Trophoblast cell (in vitro differentiated cells and primary cell): Measurements from ENCODE around the gene C13orf46.

Experiments
- DNase-seq, 2 donors: peaks; one replicate each; pipeline ENCODE4 v3.0.0-alpha.2; 2016
- H2AFZ ChIP-seq: 2 replicates; pipeline ENCODE4 v1.6.1; 2013; ENCODE audit warnings: low read length, moderate library complexity, mild to moderate bottlenecking; ENCODE audit not compliant: insufficient read depth, poor library complexity
- H2AK5ac ChIP-seq: 2 replicates; pipeline ENCODE4 v1.6.1; 2013; ENCODE audit warnings: mild to moderate bottlenecking, low read length
- H2BK120ac ChIP-seq: 2 replicates; pipeline ENCODE4 v1.6.1; 2013; ENCODE audit warnings: low read length, mild to moderate bottlenecking, moderate library complexity; ENCODE audit not compliant: insufficient read depth, poor library complexity
- H2BK12ac ChIP-seq: 2 replicates; pipeline ENCODE4 v1.6.1; 2013; ENCODE audit warnings: mild to moderate bottlenecking, low read length, moderate library complexity
- H2BK5ac ChIP-seq: 2 replicates; pipeline ENCODE4 v1.6.1; 2013; ENCODE audit warnings: low read length, low read depth, moderate library complexity, mild to moderate bottlenecking; ENCODE audit not compliant: poor library complexity
- H3K14ac ChIP-seq: 2 replicates; pipeline ENCODE4 v1.6.1; 2013; ENCODE audit warnings: mild to moderate bottlenecking, low read length
- H3K18ac ChIP-seq: 2 replicates; pipeline ENCODE4 v1.6.1; 2013; ENCODE audit warnings: mild to moderate bottlenecking, low read length
- H3K23ac ChIP-seq: 2 replicates; pipeline ENCODE4 v1.6.1; 2013; ENCODE audit warnings: low read length
- H3K27ac ChIP-seq: 2 replicates; pipeline ENCODE4 v1.5.1; 2013; ENCODE audit warnings: low read depth, mild to moderate bottlenecking, inconsistent platforms, low read length, moderate library complexity
- H3K27me3 ChIP-seq: 2 replicates; pipeline ENCODE4 v1.6.1; 2013; ENCODE audit warnings: inconsistent platforms, mild to moderate bottlenecking, low read length, moderate library complexity; ENCODE audit not compliant: insufficient read depth
- H3K36me3 ChIP-seq, 2 experiments: 1 replicate in 1 of 2; 2 replicates in 1 of 2; pipeline ENCODE4 v1.6.1; 2013; ENCODE audit warnings: low read length in 2 of 2, mild to moderate bottlenecking in 2 of 2, moderate library complexity in 1 of 2; ENCODE audit not compliant: insufficient read depth in 2 of 2, control insufficient read depth in 1 of 2
- H3K4ac ChIP-seq: 2 replicates; pipeline ENCODE4 v1.6.1; 2013; ENCODE audit warnings: low read depth, mild to moderate bottlenecking, low read length, moderate library complexity
- H3K4me1 ChIP-seq, 2 experiments: 1 replicate in 1 of 2; 2 replicates in 1 of 2; pipeline ENCODE4 v1.6.1; 2013; ENCODE audit warnings: low read length in 2 of 2, mild to moderate bottlenecking in 2 of 2, moderate library complexity in 1 of 2; ENCODE audit not compliant: insufficient read depth in 2 of 2, control insufficient read depth in 1 of 2
- H3K4me2 ChIP-seq: 2 replicates; pipeline ENCODE4 v1.6.1; 2013; ENCODE audit warnings: inconsistent platforms, mild to moderate bottlenecking, low read length, moderate library complexity
- H3K4me3 ChIP-seq: 2 replicates; pipeline ENCODE4 v1.5.1; 2013; ENCODE audit warnings: mild to moderate bottlenecking, low read depth, low read length, inconsistent platforms
- H3K79me1 ChIP-seq: one replicate; pipeline ENCODE4 v1.6.1; 2013; ENCODE audit warnings: low read length
- H3K79me2 ChIP-seq: 2 replicates; pipeline ENCODE4 v1.6.1; 2013; ENCODE audit warnings: low read length, mild to moderate bottlenecking; ENCODE audit not compliant: control insufficient read depth, insufficient read depth, poor library complexity
- H3K9ac ChIP-seq: 2 replicates; pipeline ENCODE4 v1.6.1; 2013; ENCODE audit warnings: mild to moderate bottlenecking, low read length
- H3K9me3 ChIP-seq: 2 replicates; pipeline ENCODE4 v1.6.1; 2013; ENCODE audit warnings: low read depth, mild to moderate bottlenecking, control low read depth, inconsistent platforms, low read length; ENCODE audit not compliant: insufficient read depth
- H4K12ac ChIP-seq: 2 replicates; pipeline ENCODE4 v1.6.1; 2013; ENCODE audit warnings: low read depth, mild to moderate bottlenecking, low read length, moderate library complexity
- H4K8ac ChIP-seq: 2 replicates; pipeline ENCODE4 v1.6.1; 2013; ENCODE audit warnings: low read depth, mild to moderate bottlenecking, low read length, moderate library complexity
- H4K91ac ChIP-seq: one replicate; pipeline ENCODE4 v1.6.1; 2013; ENCODE audit warnings: low read depth, mild to moderate bottlenecking, low read length, moderate library complexity
- WGBS: extraction: QIAGEN DNeasy Blood & Tissue Kit; methylation state at CpG from one replicate; pipeline ENCODE4 v1.1.7; 2013; ENCODE audit warnings: missing lambda C conversion rate; ENCODE audit not compliant: insufficient read length, insufficient coverage; ENCODE audit errors: extremely low coverage; 5-methylcytosine and 5-hydroxymethylcytosine counted together

The C13orf46 gene

DNA sequence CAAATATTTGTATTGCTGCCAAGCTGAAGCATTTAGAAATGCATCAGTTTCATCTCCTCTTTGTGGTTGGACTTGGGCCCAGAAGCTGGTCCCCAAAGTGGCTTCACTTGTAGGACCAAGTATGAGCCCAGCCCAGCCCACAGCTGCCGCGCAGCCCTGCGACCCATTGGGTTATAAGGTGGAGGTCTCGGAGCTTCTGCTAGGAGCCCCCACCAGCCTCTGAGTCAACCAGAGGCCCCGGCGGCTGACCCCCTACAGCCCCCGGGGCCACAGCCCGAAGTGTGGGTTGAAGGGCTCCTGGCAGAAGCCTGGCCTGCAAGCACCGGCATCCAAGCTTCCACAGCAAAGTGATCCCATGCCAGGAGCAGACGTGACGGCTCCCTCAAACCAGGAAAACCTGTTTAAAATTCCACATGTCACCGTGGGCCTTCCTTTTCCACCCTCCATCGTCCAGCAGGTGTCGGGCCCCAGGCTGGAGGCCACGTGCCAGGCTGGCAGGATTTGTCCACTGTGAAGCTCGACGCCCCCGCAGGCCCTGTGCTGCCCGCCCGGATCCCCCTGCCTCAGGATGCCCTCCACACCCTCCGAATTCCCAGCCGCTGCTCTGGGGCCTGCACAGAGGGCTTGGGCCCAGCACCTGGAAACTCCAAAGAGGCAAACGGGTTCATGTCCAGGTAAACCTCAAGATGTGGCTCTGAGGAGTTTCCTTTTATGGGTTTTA lies 54.7 kb downstream of the C13orf46 start:
- Histone ChIP-seq H3K14ac (no peak overlapping the region), H2BK12ac (no peak overlapping the region), H3K79me2 (no peaks in the 10 kb centered on the region), H3K23ac (no peak overlapping the region), H2AK5ac (no peak overlapping the region), H3K4me1 (no peaks in the 10 kb centered on the region), H4K12ac (no peak overlapping the region), H4K91ac (no peak overlapping the region), H4K8ac (no peak overlapping the region), H3K36me3 (no peaks in the 10 kb centered on the region), H3K9me3 (peaks cover 9% of the 10 kb centered on the region), H3K79me1 (no peaks in the 10 kb centered on the region), H3K27me3 (no peaks in the 10 kb centered on the region), H2BK120ac (no peak overlapping the region), H3K4me3 (no peak overlapping the region), H2BK5ac (no peak overlapping the region), H2AFZ (no peak overlapping the region), H3K4me2 (no peak overlapping the region), H3K4ac (no peak overlapping the region), H3K27ac (no peak overlapping the region), H3K9ac (no peak overlapping the region), H3K18ac (no peak overlapping the region)
- WGBS: no CpG with 5 or more reads among the region's 23 CpGs
- DNase-seq: no peak

DNA sequence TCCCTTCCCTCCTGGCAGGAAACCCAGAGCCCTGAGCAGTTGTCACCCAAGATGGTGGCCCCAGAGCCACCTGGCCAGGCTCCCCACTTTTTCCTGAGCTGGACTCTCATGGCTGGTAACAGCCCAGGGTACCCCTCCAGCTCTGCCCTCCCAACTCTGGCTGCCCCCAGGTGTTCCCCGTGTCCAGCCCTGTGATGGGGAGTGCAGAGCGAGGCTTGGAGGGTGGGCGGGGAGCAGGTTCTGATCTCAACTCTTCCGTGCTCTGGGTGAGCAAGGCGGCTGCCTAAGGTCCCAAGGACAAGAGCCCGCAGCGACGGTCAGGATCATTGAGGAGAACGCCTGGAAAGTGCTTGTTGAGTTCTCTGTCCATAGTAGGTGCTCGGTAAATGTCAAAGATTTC lies 55.3 kb downstream of the C13orf46 start:
- Histone ChIP-seq H3K79me2 (no peaks in the 10 kb centered on the region), H4K91ac (no peak overlapping the region), H3K14ac (no peak overlapping the region), H3K23ac (no peak overlapping the region), H4K8ac (no peak overlapping the region), H3K4me2 (no peak overlapping the region), H3K4ac (no peak overlapping the region), H3K27me3 (no peaks in the 10 kb centered on the region), H3K27ac (no peak overlapping the region), H3K4me1 (no peaks in the 10 kb centered on the region), H2BK120ac (no peak overlapping the region), H3K9ac (no peak overlapping the region), H3K18ac (no peak overlapping the region), H3K4me3 (no peak overlapping the region), H2AFZ (no peak overlapping the region), H3K9me3 (peaks cover 10% of the 10 kb centered on the region), H3K36me3 (no peaks in the 10 kb centered on the region), H2AK5ac (no peak overlapping the region), H2BK5ac (no peak overlapping the region), H4K12ac (no peak overlapping the region), H3K79me1 (no peaks in the 10 kb centered on the region), H2BK12ac (no peak overlapping the region)
- WGBS: no CpG with 5 or more reads among the region's 10 CpGs
- DNase-seq: no peak

DNA sequence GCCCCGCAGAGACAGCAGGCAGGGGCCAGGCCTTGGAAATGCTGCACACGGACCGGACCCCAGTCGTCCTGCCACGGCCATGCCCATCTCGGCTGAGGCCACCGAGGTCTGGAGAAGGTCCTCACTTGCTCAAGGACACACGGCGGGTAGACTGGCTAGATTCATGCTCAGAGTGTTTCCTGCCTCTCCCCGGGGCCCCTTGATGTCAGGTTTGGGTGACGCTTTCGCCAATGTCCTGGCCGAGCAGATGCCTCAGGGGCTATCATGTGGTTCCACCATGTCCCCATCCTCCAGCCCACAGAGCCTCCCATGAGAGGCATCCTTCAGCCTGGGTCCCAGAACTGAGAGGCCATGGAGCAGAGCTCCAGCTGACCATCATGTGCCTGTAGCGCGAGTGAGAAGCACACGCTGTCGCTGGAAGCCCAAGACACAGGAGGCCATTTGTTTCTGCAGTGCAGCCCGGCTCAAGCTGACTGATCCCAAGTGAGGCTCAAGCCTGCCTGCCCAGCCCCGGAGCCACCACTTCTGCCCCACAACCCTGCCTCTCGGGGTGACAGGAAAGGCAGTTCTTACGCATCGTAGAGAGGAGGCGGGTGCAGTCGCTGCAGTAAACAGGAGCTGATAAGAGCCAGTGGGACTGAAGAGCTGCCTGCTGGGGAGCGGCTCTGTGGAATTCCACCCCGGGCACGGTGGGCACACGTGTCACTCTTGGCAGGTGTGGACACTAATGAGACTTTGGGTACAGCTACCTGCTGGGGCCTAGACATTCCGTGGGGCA lies 56.1 kb downstream of the C13orf46 start:
- Histone ChIP-seq H4K12ac (no peak overlapping the region), H3K79me2 (no peaks in the 10 kb centered on the region), H2BK120ac (no peak overlapping the region), H2BK12ac (no peak overlapping the region), H3K4me3 (no peak overlapping the region), H2BK5ac (no peak overlapping the region), H3K18ac (no peak overlapping the region), H3K4ac (no peak overlapping the region), H3K27me3 (no peaks in the 10 kb centered on the region), H2AK5ac (no peak overlapping the region), H3K4me2 (no peak overlapping the region), H3K14ac (no peak overlapping the region), H2AFZ (no peak overlapping the region), H4K8ac (no peak overlapping the region), H3K36me3 (no peaks in the 10 kb centered on the region), H3K9ac (no peak overlapping the region), H3K9me3 (peaks cover 10% of the 10 kb centered on the region), H3K79me1 (no peaks in the 10 kb centered on the region), H3K27ac (no peak overlapping the region), H4K91ac (no peak overlapping the region), H3K23ac (no peak overlapping the region), H3K4me1 (no peaks in the 10 kb centered on the region)
- WGBS: no CpG with 5 or more reads among the region's 29 CpGs
- no peak for DNase-seq

DNA sequence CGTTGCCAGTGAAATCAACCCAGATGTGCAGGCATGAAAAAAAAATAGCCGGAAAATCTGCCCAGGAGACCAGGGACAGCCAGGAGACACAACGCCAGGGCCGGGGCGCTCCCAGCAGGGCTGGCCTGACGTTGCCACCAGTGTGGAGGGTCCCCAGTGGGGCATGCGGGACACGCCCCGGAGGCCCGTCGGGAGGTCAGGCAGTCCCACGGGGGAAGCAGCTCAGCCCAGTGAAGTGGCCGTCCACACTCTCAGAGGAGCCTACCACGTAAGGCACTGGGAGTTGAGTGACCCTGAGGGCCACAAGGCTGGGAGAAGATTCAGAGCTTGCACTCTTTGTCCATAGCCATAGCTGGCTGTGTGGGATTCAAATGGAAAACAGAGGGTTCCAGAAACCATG lies 56.8 kb downstream of the C13orf46 start:
- H4K91ac ChIP-seq: no peak overlapping the region
- H3K27ac ChIP-seq: no peak overlapping the region
- no peak overlapping the region for H3K23ac ChIP-seq
- H3K9ac ChIP-seq: no peak overlapping the region
- no CpG with 5 or more reads among the region's 14 CpGs for WGBS
- H3K4ac ChIP-seq: no peak overlapping the region
- no peak overlapping the region for H2BK120ac ChIP-seq
- no peaks in the 10 kb centered on the region for H3K4me1 ChIP-seq
- DNase-seq: no peak
- H3K27me3 ChIP-seq: no peaks in the 10 kb centered on the region
- no peak overlapping the region for H2AFZ ChIP-seq
- H3K9me3 ChIP-seq: peaks cover 6% of the 10 kb centered on the region
- no peak overlapping the region for H4K8ac ChIP-seq
- H3K36me3 ChIP-seq: no peaks in the 10 kb centered on the region
- H2BK12ac ChIP-seq: no peak overlapping the region
- no peak overlapping the region for H3K4me3 ChIP-seq
- no peak overlapping the region for H3K14ac ChIP-seq
- no peak overlapping the region for H3K18ac ChIP-seq
- no peak overlapping the region for H2BK5ac ChIP-seq
- H2AK5ac ChIP-seq: no peak overlapping the region
- no peak overlapping the region for H3K4me2 ChIP-seq
- no peak overlapping the region for H4K12ac ChIP-seq
- no peaks in the 10 kb centered on the region for H3K79me1 ChIP-seq
- H3K79me2 ChIP-seq: no peaks in the 10 kb centered on the region
